K562 (cell line): ENCODE data around the gene MMEL1. TPM values are rescaled to one million over a fixed set of nuclear protein-coding genes. Genes with fewer than 3 reads are reported as not detected.

ENCODE experiments used
- BRCA1 ChIP-seq, 2 experiments: fragments of 450-650 bp in 1 of 2; sonication (generic) in 1 of 2; formaldehyde crosslinking in 1 of 2; IDR thresholded peaks; 2 replicates each; pipeline versions ENCODE4 v1.5.0 to v1.6.1; 2017 to 2020; ENCODE audit warnings: mild to moderate bottlenecking in 1 of 2, missing genetic modification reagents in 1 of 2
- ERF ChIP-seq: fragments of 450-650 bp; formaldehyde crosslinking; IDR thresholded peaks from 2 replicates; pipeline ENCODE4 v1.4.0; 2020; ENCODE audit warnings: mild to moderate bottlenecking, mixed read lengths
- HDAC1 ChIP-seq, 2 experiments: fragments of 450-650 bp; IDR thresholded peaks; 2 replicates each; pipeline ENCODE4 v1.6.1; 2016 to 2017; ENCODE audit warnings: inconsistent platforms in 1 of 2, mild to moderate bottlenecking in 1 of 2, moderate library complexity in 1 of 2
- HEY1 ChIP-seq: fragments of 250-450 bp; sonication (Bioruptor Pico); IDR thresholded peaks from 2 replicates; pipeline ENCODE4 v1.5.0; 2020; ENCODE audit warnings: mild to moderate bottlenecking, moderate library complexity, borderline replicate concordance
- MAFF ChIP-seq: IDR thresholded peaks from 2 replicates; pipeline ENCODE4 v1.6.1; 2012; ENCODE audit warnings: low read length, improper control_type of control experiment
- SPI1 ChIP-seq: IDR thresholded peaks from 2 replicates; pipeline ENCODE4 v1.6.1; 2011; ENCODE audit warnings: low read depth, low read length, control low read depth, borderline replicate concordance
- TCF3 ChIP-seq: sonication (generic); formaldehyde crosslinking; IDR thresholded peaks from 2 replicates; pipeline ENCODE4 v1.4.0; 2020; ENCODE audit warnings: mild to moderate bottlenecking, missing genetic modification reagents
- ZBTB1 ChIP-seq: sonication (generic); formaldehyde crosslinking; IDR thresholded peaks from 2 replicates; pipeline ENCODE4 v1.8.1; 2023; ENCODE audit warnings: missing genetic modification reagents, low read depth, mild to moderate bottlenecking, borderline replicate concordance
- ZNF134 ChIP-seq: fragments of 250-450 bp; sonication (Bioruptor Pico); conservative IDR thresholded peaks from 2 replicates; pipeline ENCODE4 v1.4.0; 2020
- ZNF589 ChIP-seq: fragments of 200-800 bp; sonication (Bioruptor generic); IDR thresholded peaks from 2 replicates; pipeline ENCODE4 v1.6.1; 2016; ENCODE audit warnings: low read depth, missing genetic modification characterization, missing compliant biosample characterization
- ZNF76 ChIP-seq: fragments of 250-450 bp; sonication (Bioruptor Pico); IDR thresholded peaks from 2 replicates; pipeline ENCODE4 v1.4.0; 2020; ENCODE audit warnings: mild to moderate bottlenecking, moderate library complexity, borderline replicate concordance
- ZNF766 ChIP-seq: fragments of 200-800 bp; sonication (Bioruptor generic); conservative IDR thresholded peaks from 2 replicates; pipeline ENCODE4 v1.6.1; 2016; ENCODE audit warnings: missing genetic modification characterization, missing compliant biosample characterization
- polyA plus RNA-seq, 8 experiments: library from polyadenylated mRNA; depleted of rRNA in 4 of 8; stranded (reverse) in 5 of 8; unstranded in 3 of 8; fragments of >200 nt; fragmentation: Nextera tagmentation in 2 of 8; fragmentation: Illumina TruSeq in 1 of 8; extraction: Ambion mirVana in 2 of 8; extraction: Trizol in 1 of 8; gene quantifications; 2 replicates each; pipeline versions ENCODE4 v1.2.1 to v1.2.3, GENCODE V29; 2011 to 2014; ENCODE audit warnings: inconsistent platforms in 1 of 8, missing spikeins in 1 of 8
- total RNA-seq, 7 experiments: library from RNA; depleted of rRNA in 6 of 7; stranded (reverse); fragments of >200 nt in 6 of 7; fragmentation: Illumina TruSeq in 2 of 7; extraction: Trizol in 2 of 7; gene quantifications; 2 replicates each; pipeline versions ENCODE4 v1.2.1 to v1.2.3, GENCODE V29; 2011 to 2021; ENCODE audit warnings: low replicate concordance in 1 of 7
- TF ChIP-seq, protein P1 (sequence below): fragments of 450-650 bp; IDR thresholded peaks from 2 replicates; pipeline ENCODE4 v1.6.1; 2017; ENCODE audit warnings: antibody characterized with exemption, mild to moderate bottlenecking
- TF ChIP-seq, protein P2 (sequence below), 3 experiments: fragments of 200-800 bp in 1 of 3; sonication (Bioruptor generic) in 1 of 3; sonication (generic) in 1 of 3; formaldehyde crosslinking in 1 of 3; IDR thresholded peaks; 2 replicates each; pipeline versions ENCODE4 v1.6.1 to v1.8.0; 2016 to 2022; ENCODE audit warnings: mild to moderate bottlenecking in 2 of 3, missing compliant biosample characterization in 2 of 3, missing genetic modification characterization in 2 of 3, missing genetic modification reagents in 1 of 3
- TF ChIP-seq, protein P3 (sequence below), 2 experiments: fragments of 250-450 bp in 1 of 2; fragments of 450-650 bp in 1 of 2; sonication (Bioruptor Pico) in 1 of 2; IDR thresholded peaks; 2 replicates each; pipeline versions ENCODE4 v1.6.1 to v1.8.0; 2016 to 2021; ENCODE audit warnings: mild to moderate bottlenecking in 2 of 2, moderate library complexity in 2 of 2, missing compliant biosample characterization in 1 of 2, missing genetic modification characterization in 1 of 2
- TF ChIP-seq, protein P4 (sequence below): fragments of 250-450 bp; sonication (Bioruptor Pico); IDR thresholded peaks from 2 replicates; pipeline ENCODE4 v1.8.0; 2021; ENCODE audit warnings: mild to moderate bottlenecking, moderate library complexity

The MMEL1 gene
- total and polyA plus RNA-seq, 9 of the 15 experiments (the other 6 are each of a cell fraction or from before 2014, with no cell fraction given): not detected

DNA sequence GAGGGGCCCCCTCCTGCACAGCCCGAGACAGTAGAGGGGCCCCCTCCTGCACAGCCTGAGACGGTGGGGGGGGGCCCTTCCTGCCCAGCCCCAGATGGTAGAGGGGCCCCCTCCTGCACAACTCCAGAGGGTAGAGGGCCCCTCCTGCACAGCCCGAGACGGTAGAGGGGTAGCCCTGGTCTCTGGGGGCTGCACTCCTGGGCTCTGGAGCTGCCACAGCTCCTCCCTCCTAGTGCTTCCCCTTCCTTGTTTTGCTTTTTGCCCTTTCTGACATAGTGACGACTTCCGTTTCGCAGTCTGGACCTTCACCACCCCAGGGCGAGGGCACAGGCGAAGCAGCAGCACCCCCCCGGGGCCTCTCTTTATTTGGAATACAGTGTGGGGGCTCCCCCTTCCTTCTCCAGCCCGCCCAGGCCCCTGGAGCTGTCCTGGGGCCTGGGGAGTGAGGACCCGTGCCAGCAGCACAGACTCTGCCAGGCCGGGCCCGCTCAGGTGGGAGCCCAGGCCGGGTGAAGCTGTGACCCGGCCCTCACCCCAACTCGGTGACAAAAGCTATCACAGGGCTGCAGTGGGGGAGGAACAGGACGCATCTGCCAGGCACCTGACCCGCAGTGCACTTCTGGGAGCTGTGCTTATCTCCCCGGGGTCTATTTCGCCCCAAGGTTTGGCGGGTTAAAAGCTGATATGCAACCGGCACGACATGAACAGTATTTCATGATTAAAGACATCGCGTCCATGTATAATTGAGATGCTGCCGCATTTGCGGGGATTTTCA is 47.3 kb downstream of the MMEL1 start (continued):
- TF ChIP-seq, protein P1, sequence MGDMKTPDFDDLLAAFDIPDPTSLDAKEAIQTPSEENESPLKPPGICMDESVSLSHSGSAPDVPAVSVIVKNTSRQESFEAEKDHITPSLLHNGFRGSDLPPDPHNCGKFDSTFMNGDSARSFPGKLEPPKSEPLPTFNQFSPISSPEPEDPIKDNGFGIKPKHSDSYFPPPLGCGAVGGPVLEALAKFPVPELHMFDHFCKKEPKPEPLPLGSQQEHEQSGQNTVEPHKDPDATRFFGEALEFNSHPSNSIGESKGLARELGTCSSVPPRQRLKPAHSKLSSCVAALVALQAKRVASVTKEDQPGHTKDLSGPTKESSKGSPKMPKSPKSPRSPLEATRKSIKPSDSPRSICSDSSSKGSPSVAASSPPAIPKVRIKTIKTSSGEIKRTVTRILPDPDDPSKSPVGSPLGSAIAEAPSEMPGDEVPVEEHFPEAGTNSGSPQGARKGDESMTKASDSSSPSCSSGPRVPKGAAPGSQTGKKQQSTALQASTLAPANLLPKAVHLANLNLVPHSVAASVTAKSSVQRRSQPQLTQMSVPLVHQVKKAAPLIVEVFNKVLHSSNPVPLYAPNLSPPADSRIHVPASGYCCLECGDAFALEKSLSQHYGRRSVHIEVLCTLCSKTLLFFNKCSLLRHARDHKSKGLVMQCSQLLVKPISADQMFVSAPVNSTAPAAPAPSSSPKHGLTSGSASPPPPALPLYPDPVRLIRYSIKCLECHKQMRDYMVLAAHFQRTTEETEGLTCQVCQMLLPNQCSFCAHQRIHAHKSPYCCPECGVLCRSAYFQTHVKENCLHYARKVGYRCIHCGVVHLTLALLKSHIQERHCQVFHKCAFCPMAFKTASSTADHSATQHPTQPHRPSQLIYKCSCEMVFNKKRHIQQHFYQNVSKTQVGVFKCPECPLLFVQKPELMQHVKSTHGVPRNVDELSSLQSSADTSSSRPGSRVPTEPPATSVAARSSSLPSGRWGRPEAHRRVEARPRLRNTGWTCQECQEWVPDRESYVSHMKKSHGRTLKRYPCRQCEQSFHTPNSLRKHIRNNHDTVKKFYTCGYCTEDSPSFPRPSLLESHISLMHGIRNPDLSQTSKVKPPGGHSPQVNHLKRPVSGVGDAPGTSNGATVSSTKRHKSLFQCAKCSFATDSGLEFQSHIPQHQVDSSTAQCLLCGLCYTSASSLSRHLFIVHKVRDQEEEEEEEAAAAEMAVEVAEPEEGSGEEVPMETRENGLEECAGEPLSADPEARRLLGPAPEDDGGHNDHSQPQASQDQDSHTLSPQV: 0 out of 2 replicates have a peak, but pooled peaks have one; percentile 59
- TF ChIP-seq, protein P2, sequence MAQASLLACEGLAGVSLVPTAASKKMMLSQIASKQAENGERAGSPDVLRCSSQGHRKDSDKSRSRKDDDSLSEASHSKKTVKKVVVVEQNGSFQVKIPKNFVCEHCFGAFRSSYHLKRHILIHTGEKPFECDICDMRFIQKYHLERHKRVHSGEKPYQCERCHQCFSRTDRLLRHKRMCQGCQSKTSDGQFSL (CRISPR knock-in tag; IDR thresholded peaks at IDR 0.05): peak; percentile 75
- TF ChIP-seq, protein P2 (tag; IDR thresholded peaks at IDR 0.05): peak in 1 of 2 experiments; percentile 75; a peak in 1 of 4 replicates
- TF ChIP-seq TCF3 (CRISPR knock-in tag) (peak; percentile 91), BRCA1 (IDR thresholded peaks at IDR 0.05) (no peak), BRCA1 (CRISPR knock-in tag; IDR thresholded peaks at IDR 0.05) (no peak), ERF (CRISPR knock-in tag) (0 out of 2 replicates have a peak, but pooled peaks have one; percentile 19), ZBTB1 (CRISPR knock-in tag) (0 out of 2 replicates have a peak, but pooled peaks have one; percentile 22), ZNF76 (CRISPR knock-in tag) (no peak), SPI1 (peak; percentile 60; the same call in 1 of the 2 replicates), HDAC1 (IDR thresholded peaks at IDR 0.05) (peak in 1 of 2 experiments; percentile 78; a peak in 2 of 4 replicates), ZNF134 (CRISPR knock-in tag) (peak; percentile 67), MAFF (0 out of 2 replicates have a peak, but pooled peaks have one; percentile 5), ZNF766 (0 out of 2 replicates have a peak, but pooled peaks have one; percentile 57), ZNF589 (peak; percentile 77; the same call in 1 of the 2 replicates), HEY1 (peak; percentile 70; the same call in 1 of the 2 replicates)
- TF ChIP-seq, protein P3, sequence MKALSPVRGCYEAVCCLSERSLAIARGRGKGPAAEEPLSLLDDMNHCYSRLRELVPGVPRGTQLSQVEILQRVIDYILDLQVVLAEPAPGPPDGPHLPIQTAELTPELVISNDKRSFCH (CRISPR knock-in tag; IDR thresholded peaks at IDR 0.05): no peak
- TF ChIP-seq, protein P3 (tag; IDR thresholded peaks at IDR 0.05): peak; percentile 56; the same call in 1 of the 2 replicates
- TF ChIP-seq, protein P4, sequence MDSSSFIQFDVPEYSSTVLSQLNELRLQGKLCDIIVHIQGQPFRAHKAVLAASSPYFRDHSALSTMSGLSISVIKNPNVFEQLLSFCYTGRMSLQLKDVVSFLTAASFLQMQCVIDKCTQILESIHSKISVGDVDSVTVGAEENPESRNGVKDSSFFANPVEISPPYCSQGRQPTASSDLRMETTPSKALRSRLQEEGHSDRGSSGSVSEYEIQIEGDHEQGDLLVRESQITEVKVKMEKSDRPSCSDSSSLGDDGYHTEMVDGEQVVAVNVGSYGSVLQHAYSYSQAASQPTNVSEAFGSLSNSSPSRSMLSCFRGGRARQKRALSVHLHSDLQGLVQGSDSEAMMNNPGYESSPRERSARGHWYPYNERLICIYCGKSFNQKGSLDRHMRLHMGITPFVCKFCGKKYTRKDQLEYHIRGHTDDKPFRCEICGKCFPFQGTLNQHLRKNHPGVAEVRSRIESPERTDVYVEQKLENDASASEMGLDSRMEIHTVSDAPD (CRISPR knock-in tag): no peak
